Osteocyte (in vitro differentiated cells): Measurements from ENCODE around the gene MYL3. TPM values are rescaled to one million over a fixed set of nuclear protein-coding genes. Genes with fewer than 3 reads are reported as not detected.

ENCODE experiments used
- DNase-seq: peaks from one replicate; pipeline ENCODE4 v3.0.0; 2021; ENCODE audit warnings: mixed read lengths; ENCODE audit not compliant: unreplicated experiment; ENCODE audit errors: extremely low spot score
- H3K27ac Mint-ChIP-seq: one replicate; pipeline ENCODE4 v1.8.0; 2021; ENCODE audit warnings: mild to moderate bottlenecking, mixed read lengths; ENCODE audit not compliant: unreplicated experiment
- H3K27me3 Mint-ChIP-seq: one replicate; pipeline ENCODE4 v1.8.0; 2021; ENCODE audit warnings: mixed read lengths; ENCODE audit not compliant: unreplicated experiment
- H3K36me3 Mint-ChIP-seq: one replicate; pipeline ENCODE4 v1.8.0; 2021; ENCODE audit warnings: mixed read lengths; ENCODE audit not compliant: unreplicated experiment
- H3K4me1 Mint-ChIP-seq: one replicate; pipeline ENCODE4 v1.8.0; 2021; ENCODE audit warnings: mixed read lengths; ENCODE audit not compliant: unreplicated experiment
- H3K4me3 Mint-ChIP-seq: one replicate; pipeline ENCODE4 v1.8.0; 2021; ENCODE audit warnings: mild to moderate bottlenecking, moderate library complexity, mixed read lengths; ENCODE audit not compliant: unreplicated experiment
- H3K9me3 Mint-ChIP-seq: one replicate; pipeline ENCODE4 v1.8.0; 2021; ENCODE audit warnings: mixed read lengths; ENCODE audit not compliant: unreplicated experiment
- total RNA-seq: library from RNA; stranded (reverse); gene quantifications from 2 replicates; pipeline ENCODE4 v1.2.1, GENCODE V29; 2021
- TF ChIP-seq, protein P1 (sequence below): fragments of 200-600 bp; sonication (generic); IDR thresholded peaks from 2 replicates; pipeline ENCODE4 v1.5.0; 2021; ENCODE audit warnings: antibody characterized with exemption, mild to moderate bottlenecking, moderate library complexity

MYL3 gene
- total RNA-seq, 1 donor from 2014 or later: 1.6 TPM

DNA sequence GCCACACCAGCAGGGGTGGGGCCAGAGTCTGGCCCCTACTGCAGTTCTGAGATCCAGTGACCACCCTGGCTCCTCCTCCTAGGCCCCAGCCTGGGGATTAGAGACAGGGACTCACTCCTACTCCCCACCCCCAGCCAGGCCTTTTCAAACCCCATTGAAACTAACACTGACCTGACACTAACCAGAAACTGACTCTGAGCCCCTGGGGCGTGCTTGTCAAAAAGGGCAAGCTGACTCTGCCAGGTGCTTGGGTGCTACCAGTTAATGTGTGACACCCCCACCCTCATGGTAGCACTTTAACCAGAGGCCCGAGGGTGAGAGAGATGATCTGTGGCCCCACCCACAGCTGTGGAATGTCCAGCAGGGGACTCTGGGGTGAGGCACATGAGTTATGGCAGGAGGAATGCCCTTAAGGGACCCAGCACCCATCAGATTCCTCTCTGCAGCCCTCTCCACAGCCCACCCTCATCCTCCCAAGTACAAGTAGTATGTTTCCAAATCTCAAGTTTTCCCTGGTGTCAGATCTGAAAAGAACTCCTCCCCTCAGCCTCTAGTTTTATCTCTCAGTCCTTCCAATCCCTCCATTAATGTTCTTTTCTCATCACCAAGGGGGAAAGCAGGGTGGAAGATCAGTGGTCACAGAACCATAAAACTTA, 15.7 kb upstream of the MYL3 start:
- Mint-ChIP-seq H3K36me3 (no peaks in the 10 kb centered on the region), H3K27ac (peak overlapping the region; percentile 69), H3K27me3 (no peaks in the 10 kb centered on the region), H3K4me3 (no peak overlapping the region), H3K9me3 (no peaks in the 10 kb centered on the region), H3K4me1 (peaks cover 61% of the 10 kb centered on the region)
- DNase-seq: no peak
- TF ChIP-seq, protein P1, sequence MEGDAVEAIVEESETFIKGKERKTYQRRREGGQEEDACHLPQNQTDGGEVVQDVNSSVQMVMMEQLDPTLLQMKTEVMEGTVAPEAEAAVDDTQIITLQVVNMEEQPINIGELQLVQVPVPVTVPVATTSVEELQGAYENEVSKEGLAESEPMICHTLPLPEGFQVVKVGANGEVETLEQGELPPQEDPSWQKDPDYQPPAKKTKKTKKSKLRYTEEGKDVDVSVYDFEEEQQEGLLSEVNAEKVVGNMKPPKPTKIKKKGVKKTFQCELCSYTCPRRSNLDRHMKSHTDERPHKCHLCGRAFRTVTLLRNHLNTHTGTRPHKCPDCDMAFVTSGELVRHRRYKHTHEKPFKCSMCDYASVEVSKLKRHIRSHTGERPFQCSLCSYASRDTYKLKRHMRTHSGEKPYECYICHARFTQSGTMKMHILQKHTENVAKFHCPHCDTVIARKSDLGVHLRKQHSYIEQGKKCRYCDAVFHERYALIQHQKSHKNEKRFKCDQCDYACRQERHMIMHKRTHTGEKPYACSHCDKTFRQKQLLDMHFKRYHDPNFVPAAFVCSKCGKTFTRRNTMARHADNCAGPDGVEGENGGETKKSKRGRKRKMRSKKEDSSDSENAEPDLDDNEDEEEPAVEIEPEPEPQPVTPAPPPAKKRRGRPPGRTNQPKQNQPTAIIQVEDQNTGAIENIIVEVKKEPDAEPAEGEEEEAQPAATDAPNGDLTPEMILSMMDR: no peak

DNA sequence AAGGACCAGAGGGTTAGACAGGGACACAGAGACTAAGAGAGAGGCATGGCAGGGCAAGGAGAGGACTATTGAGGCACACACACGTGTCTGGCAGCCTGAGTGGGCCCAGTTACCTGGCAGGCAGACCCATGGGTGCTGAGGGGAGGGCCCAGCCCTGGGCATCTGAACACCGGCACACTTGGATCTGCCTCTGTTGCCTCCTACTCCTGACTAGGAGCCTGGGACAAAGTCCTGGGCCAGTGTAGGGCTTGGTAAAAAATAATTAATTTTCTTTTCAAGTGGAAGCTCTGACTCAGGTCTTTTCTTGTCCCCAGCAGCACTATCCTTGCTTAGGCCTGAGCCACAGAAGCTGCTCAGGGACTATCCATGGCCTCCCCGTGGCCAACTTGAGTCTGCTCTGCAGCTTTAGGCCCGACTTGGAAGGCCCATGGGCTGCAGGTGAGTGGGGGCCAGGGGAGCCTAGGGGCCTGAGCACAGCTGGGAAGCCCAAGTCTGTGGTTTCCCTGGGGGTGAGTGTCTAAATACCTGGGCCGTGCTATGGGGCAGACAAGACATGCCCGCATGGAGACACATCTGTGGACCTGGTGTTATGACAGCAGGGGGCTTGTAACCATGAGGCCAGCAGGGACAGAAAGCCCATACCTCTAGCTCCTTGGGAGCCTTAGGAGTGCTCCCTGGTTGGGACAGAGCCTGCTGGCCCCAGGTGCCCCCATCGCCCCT, 14.3 kb upstream of the MYL3 start, which contains the start of gene PTH1R:
TSS of gene PTH1R (plus strand) at position 316 of the 720 bp plus-strand sequence. CDS start 5,839 bp downstream, outside the sequence.
- Mint-ChIP-seq H3K27ac (peak within 1 kb of the TSS; percentile 57), H3K4me1 (peaks cover 63% of the 10 kb centered on the region), H3K9me3 (no peaks in the 10 kb centered on the region), H3K4me3 (no peak within 1 kb of the TSS), H3K36me3 (no peaks in the 10 kb centered on the region), H3K27me3 (no peaks in the 10 kb centered on the region)
- DNase-seq: no peak
- TF ChIP-seq, protein P1: no peak

DNA sequence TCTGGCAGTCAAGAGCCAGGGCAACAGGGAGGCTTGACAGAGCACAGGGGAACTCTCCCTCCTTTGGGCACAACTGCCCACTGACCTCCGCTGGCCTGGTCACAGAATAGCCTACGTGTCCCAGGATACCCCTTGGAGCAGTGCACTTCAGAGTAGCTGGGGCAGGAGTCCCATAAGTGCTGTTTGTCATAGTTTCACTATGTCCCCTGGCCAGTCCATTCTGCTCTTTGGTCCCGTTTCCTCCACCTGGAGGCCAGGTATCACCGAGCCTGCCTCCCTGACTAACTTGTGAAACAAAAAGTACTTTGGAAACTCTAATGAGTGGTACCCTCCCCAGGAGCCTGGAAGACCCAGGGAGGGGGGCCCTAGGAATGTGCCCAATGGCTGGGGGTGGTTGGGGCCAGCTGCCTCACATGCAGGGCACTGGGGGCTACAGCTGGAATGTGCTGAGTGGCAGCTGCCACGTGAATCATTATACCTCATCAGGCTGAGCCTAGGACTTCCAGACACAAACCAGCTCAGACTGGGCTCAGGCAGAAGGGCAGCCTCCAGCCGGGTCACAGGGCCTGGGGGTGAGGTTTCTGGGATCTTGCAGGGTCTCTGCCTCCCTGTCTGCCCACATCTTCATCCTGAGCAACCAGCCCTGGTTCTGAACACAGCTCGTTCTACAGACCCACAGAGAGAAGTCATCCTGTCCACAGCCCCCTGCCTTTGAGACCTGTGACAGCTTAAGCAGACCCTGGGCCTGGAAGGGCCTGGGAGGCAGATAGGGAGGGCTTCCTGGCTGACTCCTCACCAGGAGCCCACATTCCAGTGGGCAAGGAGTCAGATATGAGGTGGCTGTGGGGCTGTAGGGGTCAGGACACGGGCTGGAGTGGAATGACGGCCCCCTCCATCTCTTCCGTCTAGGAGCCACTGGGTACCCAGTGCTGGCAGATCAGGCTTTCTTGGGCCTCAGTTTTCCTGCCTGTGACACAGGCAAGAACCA, 13.4 kb upstream of the MYL3 start:
- DNase-seq: no peak
- no peaks in the 10 kb centered on the region for H3K27me3 Mint-ChIP-seq
- peaks cover 62% of the 10 kb centered on the region for H3K4me1 Mint-ChIP-seq
- no peaks in the 10 kb centered on the region for H3K36me3 Mint-ChIP-seq
- TF ChIP-seq, protein P1: no peak
- peak overlapping the region; percentile 57 for H3K27ac Mint-ChIP-seq
- H3K4me3 Mint-ChIP-seq: no peak overlapping the region
- no peaks in the 10 kb centered on the region for H3K9me3 Mint-ChIP-seq

DNA sequence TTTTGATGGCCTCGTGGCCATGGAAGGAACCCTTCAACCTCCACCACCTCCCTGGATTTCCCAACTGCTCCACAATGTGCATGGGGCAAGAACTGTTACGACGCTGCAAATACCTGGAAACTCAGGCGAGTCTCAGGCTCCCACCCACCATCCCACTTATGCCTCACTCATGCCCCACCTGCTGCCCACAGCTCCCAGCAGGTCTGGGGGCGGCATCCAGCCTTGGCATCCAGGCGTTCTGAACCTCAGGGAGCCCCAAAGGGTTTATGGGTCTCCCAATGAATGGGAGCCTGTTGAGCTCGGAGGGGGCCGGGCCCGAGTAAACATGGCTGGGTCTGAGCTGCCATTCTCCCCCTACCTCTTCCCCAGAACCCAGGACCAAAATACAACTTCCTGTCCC, 12.3 kb upstream of the MYL3 start:
- Mint-ChIP-seq H3K4me1 (peaks cover 61% of the 10 kb centered on the region), H3K27ac (no peak overlapping the region), H3K27me3 (peaks cover 4% of the 10 kb centered on the region), H3K36me3 (no peaks in the 10 kb centered on the region), H3K9me3 (no peaks in the 10 kb centered on the region), H3K4me3 (no peak overlapping the region)
- DNase-seq: no peak
- TF ChIP-seq, protein P1: no peak
